MM.1S (cell line): ENCODE measurements around the gene ATXN1.

Experiments used
- DNase-seq: peaks from one replicate; pipeline ENCODE4 v3.0.0-alpha.2; 2015
- H2AFZ ChIP-seq: fragments of 300-600 bp; sonication (generic); 2 replicates; pipeline ENCODE4 v1.6.0; 2016; ENCODE audit warnings: antibody characterized with exemption, low read length
- H3F3A ChIP-seq: fragments of 300-600 bp; sonication (generic); 2 replicates; pipeline ENCODE4 v1.6.1; 2016; ENCODE audit warnings: mild to moderate bottlenecking, antibody characterized with exemption, low read length, moderate library complexity, mixed read lengths; ENCODE audit not compliant: insufficient read depth
- H3K27ac ChIP-seq: fragments of 300-600 bp; sonication (generic); 2 replicates; pipeline ENCODE4 v1.5.1; 2016; ENCODE audit warnings: mild to moderate bottlenecking, low read length
- H3K27me3 ChIP-seq: fragments of 300-600 bp; sonication (generic); replicated peaks from 2 replicates; pipeline ENCODE4 v1.6.0; 2016; ENCODE audit warnings: low read length; ENCODE audit not compliant: insufficient read depth
- H3K36me3 ChIP-seq: fragments of 300-600 bp; sonication (generic); replicated peaks from 2 replicates; pipeline ENCODE4 v1.6.1; 2016; ENCODE audit warnings: mild to moderate bottlenecking, low read length, mixed read lengths; ENCODE audit not compliant: insufficient read depth
- H3K4me1 ChIP-seq: fragments of 300-600 bp; sonication (generic); 2 replicates; pipeline ENCODE4 v1.6.1; 2016; ENCODE audit warnings: low read length, mixed read lengths
- H3K4me2 ChIP-seq: fragments of 300-600 bp; sonication (generic); 2 replicates; pipeline ENCODE4 v1.6.0; 2016; ENCODE audit warnings: low read depth, low read length
- H3K4me3 ChIP-seq: fragments of 300-600 bp; sonication (generic); 2 replicates; pipeline ENCODE4 v1.5.1; 2016; ENCODE audit warnings: low read length, mixed read lengths
- H3K79me2 ChIP-seq: fragments of 300-600 bp; sonication (generic); 2 replicates; pipeline ENCODE4 v1.6.1; 2016; ENCODE audit warnings: mixed run types, low read length, mixed read lengths
- H3K9ac ChIP-seq: fragments of 300-600 bp; sonication (generic); 2 replicates; pipeline ENCODE4 v1.6.1; 2016; ENCODE audit warnings: low read length, mixed read lengths
- H3K9me2 ChIP-seq: fragments of 300-600 bp; sonication (generic); replicated peaks from 2 replicates; pipeline ENCODE4 v1.6.1; 2016; ENCODE audit warnings: mild to moderate bottlenecking, low read length, mixed read lengths; ENCODE audit not compliant: insufficient read depth
- H3K9me3 ChIP-seq: fragments of 300-600 bp; sonication (generic); replicated peaks from 2 replicates; pipeline ENCODE4 v1.6.1; 2016; ENCODE audit warnings: mild to moderate bottlenecking, low read length, mixed read lengths; ENCODE audit not compliant: insufficient read depth
- H4K20me1 ChIP-seq: fragments of 300-600 bp; sonication (generic); 2 replicates; pipeline ENCODE4 v1.6.1; 2016; ENCODE audit warnings: mild to moderate bottlenecking, low read length, moderate library complexity, mixed read lengths; ENCODE audit not compliant: insufficient read depth
- CTCF ChIP-seq: fragments of 300-600 bp; sonication (generic); IDR thresholded peaks from 2 replicates; pipeline ENCODE4 v1.5.1; 2016; ENCODE audit warnings: antibody characterized with exemption, low read length, mixed read lengths
- EZH2 ChIP-seq: fragments of 300-600 bp; sonication (generic); optimal IDR thresholded peaks from 2 replicates; pipeline ENCODE3; 2017; ENCODE audit warnings: low read depth, mild to moderate bottlenecking, antibody characterized with exemption, low read length, mixed read lengths
- EZH2phosphoT487 ChIP-seq: fragments of 300-600 bp; sonication (generic); IDR thresholded peaks from 2 replicates; pipeline ENCODE4 v1.6.1; 2018; ENCODE audit warnings: antibody characterized with exemption, low read length

The ATXN1 gene

GRCh38 chr6:16773362-16773761, 12.1 kb upstream of the ATXN1 start:
- Histone ChIP-seq H3K27me3 (no peaks in the 10 kb centered on the region), H3K9me2 (no peaks in the 10 kb centered on the region), H3K9me3 (no peaks in the 10 kb centered on the region), H3K4me3 (no peak overlapping the region), H3K36me3 (no peaks in the 10 kb centered on the region), H3K27ac (no peak overlapping the region), H4K20me1 (no peaks in the 10 kb centered on the region), H3K79me2 (no peaks in the 10 kb centered on the region), H3K4me1 (no peaks in the 10 kb centered on the region; the same call in 1 of the 2 replicates), H2AFZ (no peak overlapping the region), H3K9ac (no peak overlapping the region), H3F3A (no peaks in the 10 kb centered on the region), H3K4me2 (no peak overlapping the region)
- DNase-seq = no peak
- TF ChIP-seq EZH2phosphoT487 (no peak), CTCF (no peak), EZH2 (no peak)

GRCh38 chr6:16770701-16771569, 9.7 kb upstream of the ATXN1 start:
- TF ChIP-seq CTCF = peak; percentile 96
- no peak for TF ChIP-seq EZH2
- no peak for TF ChIP-seq EZH2phosphoT487
- peak; percentile 78 for DNase-seq
- no peak overlapping the region for H3K9ac ChIP-seq
- H4K20me1 ChIP-seq = no peaks in the 10 kb centered on the region
- no peak overlapping the region for H3K27ac ChIP-seq
- H3K27me3 ChIP-seq = no peaks in the 10 kb centered on the region
- H3K36me3 ChIP-seq = no peaks in the 10 kb centered on the region
- H3F3A ChIP-seq = peaks cover 6% of the 10 kb centered on the region
- no peak overlapping the region for H3K4me3 ChIP-seq
- H3K4me2 ChIP-seq = peak overlapping the region; percentile 46; the same call in 1 of the 2 replicates
- H2AFZ ChIP-seq = peak overlapping the region; percentile 38
- H3K9me2 ChIP-seq = no peaks in the 10 kb centered on the region
- no peaks in the 10 kb centered on the region for H3K79me2 ChIP-seq
- peaks cover 6% of the 10 kb centered on the region for H3K4me1 ChIP-seq
- no peaks in the 10 kb centered on the region for H3K9me3 ChIP-seq

- H4K20me1 ChIP-seq = no peaks in the 10 kb centered on the region
- H3K9me3 ChIP-seq = no peaks in the 10 kb centered on the region
- no peak overlapping the region for H3K9ac ChIP-seq
- H3K79me2 ChIP-seq = no peaks in the 10 kb centered on the region
- H2AFZ ChIP-seq = no peak overlapping the region
- H3K4me3 ChIP-seq = no peak overlapping the region
- peaks cover 14% of the 10 kb centered on the region for H3K4me1 ChIP-seq
- no peaks in the 10 kb centered on the region for H3K36me3 ChIP-seq
- no peaks in the 10 kb centered on the region for H3K9me2 ChIP-seq
- H3K27ac ChIP-seq = no peak overlapping the region
- TF ChIP-seq EZH2phosphoT487 (no peak), CTCF (no peak), EZH2 (no peak)
- H3F3A ChIP-seq = peaks cover 9% of the 10 kb centered on the region
- DNase-seq = no peak
- H3K27me3 ChIP-seq = no peaks in the 10 kb centered on the region
- H3K4me2 ChIP-seq = no peak overlapping the region
Observed at GRCh38 chr6:16769986-16770376, 8.7 kb upstream of the ATXN1 start.
